ENCODE data around the gene DDX49.
"Not testable (repeated sequence)": the region's sequence is repeated elsewhere in the genome, so short reads cannot be mapped to it uniquely, and the experiment has no call there.

DNA sequence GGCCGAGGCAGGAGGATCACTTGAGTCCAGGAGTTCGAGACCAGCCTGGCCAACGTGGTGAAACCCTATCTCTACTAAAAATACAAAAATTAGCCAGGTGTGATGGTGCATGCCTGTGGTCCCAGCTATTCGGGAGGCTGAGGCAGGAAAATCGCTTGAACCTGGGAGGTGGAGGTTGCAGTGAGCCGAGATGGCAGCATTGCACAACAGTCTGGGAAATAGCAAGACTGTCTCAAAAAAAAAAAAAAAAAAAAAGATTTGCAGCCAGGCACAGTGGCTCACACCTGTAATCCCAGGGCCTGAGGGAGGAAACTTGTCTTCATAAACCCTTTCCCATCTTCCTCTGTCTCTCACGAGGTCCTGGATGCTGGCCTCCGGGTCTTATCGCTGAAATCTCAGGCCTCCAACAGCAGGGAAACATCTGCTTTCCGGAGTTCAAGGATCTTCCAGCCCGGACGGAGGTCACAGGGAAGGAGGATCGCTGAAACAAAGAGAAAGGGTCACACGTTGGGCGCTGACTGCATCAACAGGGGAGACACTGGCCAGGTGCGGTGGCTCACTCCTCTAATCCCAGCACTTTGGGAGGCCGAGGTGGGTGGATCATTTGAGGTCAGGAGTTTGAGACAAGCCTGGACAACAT is 33.0 kb downstream of the DDX49 start:
- TF ChIP-seq REST (IDR thresholded peaks at IDR 0.05; ENCODE audit: low read depth); CTCF (IDR thresholded peaks at IDR 0.05 in 2 of 3, conservative IDR thresholded peaks at IDR 0.05 in 1 of 3; ENCODE audit: borderline replicate concordance in 1 of 3, insufficient read depth in 1 of 3, low read depth in 2 of 3, low read length in 2 of 3); SIN3A (IDR thresholded peaks at IDR 0.05; ENCODE audit: low read depth); POLR2A (IDR thresholded peaks at IDR 0.05; ENCODE audit: borderline replicate concordance, extremely low read depth, insufficient read depth, insufficient read length); CEBPB (IDR thresholded peaks at IDR 0.05; ENCODE audit: low read depth); JUND (IDR thresholded peaks at IDR 0.05); EZH2 (IDR thresholded peaks at IDR 0.05); EZH2phosphoT487 (IDR thresholded peaks at IDR 0.05; ENCODE audit: borderline replicate concordance); POLR2AphosphoS5 (IDR thresholded peaks at IDR 0.05; ENCODE audit: low read depth, low read length); YY1 (IDR thresholded peaks at IDR 0.05; ENCODE audit: extremely low read depth, insufficient replicate concordance, low read depth, low read length); SP1 (IDR thresholded peaks at IDR 0.05; ENCODE audit: low read depth); RAD21 (IDR thresholded peaks at IDR 0.05; ENCODE audit: low read depth); EGR1 (IDR thresholded peaks at IDR 0.05; ENCODE audit: low read depth): not testable (repeated sequence)
- TF ChIP-seq, protein P1, sequence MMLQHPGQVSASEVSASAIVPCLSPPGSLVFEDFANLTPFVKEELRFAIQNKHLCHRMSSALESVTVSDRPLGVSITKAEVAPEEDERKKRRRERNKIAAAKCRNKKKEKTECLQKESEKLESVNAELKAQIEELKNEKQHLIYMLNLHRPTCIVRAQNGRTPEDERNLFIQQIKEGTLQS (IDR thresholded peaks at IDR 0.05), result not testable (repeated sequence)

Measured in HCT116 (cell line).